Peyer's patch (tissue), 4 donors: ENCODE results near the gene SHMT2.

Source experiments
- POLR2A ChIP-seq, 2 donors: fragments of 450-650 bp; IDR thresholded peaks; one replicate each; pipeline ENCODE4 v1.5.1; 2017; ENCODE audit warnings: antibody characterized with exemption in 2 of 2, mild to moderate bottlenecking in 2 of 2, moderate library complexity in 2 of 2
- TF ChIP-seq, protein P1 (sequence below), 6 experiments: fragments of 450-650 bp in 4 of 6; fragments of 200-600 bp in 2 of 6; sonication (generic) in 1 of 6; IDR thresholded peaks; one replicate each; pipeline ENCODE4 v1.5.1; 2017 to 2019; ENCODE audit warnings: antibody characterized with exemption in 6 of 6, mild to moderate bottlenecking in 3 of 6, moderate library complexity in 1 of 6

DNA sequence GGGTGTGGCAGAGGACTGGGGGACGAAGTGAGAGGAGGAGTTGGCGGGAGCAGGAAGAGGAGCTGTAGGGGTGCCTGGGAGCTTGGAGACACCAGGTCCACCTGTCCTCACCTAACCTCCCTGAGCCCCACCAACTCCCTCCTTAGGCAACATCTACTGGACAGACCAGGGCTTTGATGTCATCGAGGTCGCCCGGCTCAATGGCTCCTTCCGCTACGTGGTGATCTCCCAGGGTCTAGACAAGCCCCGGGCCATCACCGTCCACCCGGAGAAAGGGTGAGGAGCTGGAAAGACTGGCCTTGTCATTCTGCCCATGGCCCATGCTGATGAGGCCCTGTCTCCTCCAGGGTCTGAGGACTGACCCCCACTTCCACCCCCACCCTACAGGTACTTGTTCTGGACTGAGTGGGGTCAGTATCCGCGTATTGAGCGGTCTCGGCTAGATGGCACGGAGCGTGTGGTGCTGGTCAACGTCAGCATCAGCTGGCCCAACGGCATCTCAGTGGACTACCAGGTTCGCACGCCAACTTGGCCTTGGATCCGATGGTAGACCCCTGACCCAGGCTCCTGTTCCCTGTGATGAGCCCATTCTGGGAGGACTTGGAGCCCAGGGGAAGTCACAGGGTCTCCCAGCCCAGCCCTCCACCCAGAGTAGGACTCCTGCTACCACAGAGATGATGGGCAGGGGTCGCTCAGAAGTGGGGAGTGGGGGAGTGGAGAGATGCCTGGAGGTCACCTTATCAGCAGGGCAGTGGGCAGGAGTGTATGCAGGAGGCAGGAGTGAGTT is 45.4 kb upstream of the SHMT2 start:
- no peak for TF ChIP-seq POLR2A (IDR thresholded peaks at IDR 0.05)
- TF ChIP-seq, protein P1, sequence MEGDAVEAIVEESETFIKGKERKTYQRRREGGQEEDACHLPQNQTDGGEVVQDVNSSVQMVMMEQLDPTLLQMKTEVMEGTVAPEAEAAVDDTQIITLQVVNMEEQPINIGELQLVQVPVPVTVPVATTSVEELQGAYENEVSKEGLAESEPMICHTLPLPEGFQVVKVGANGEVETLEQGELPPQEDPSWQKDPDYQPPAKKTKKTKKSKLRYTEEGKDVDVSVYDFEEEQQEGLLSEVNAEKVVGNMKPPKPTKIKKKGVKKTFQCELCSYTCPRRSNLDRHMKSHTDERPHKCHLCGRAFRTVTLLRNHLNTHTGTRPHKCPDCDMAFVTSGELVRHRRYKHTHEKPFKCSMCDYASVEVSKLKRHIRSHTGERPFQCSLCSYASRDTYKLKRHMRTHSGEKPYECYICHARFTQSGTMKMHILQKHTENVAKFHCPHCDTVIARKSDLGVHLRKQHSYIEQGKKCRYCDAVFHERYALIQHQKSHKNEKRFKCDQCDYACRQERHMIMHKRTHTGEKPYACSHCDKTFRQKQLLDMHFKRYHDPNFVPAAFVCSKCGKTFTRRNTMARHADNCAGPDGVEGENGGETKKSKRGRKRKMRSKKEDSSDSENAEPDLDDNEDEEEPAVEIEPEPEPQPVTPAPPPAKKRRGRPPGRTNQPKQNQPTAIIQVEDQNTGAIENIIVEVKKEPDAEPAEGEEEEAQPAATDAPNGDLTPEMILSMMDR (IDR thresholded peaks at IDR 0.05): no peak
